Hematopoietic multipotent progenitor cell treated with erythropoietin and hydrocortisone succinate and interleukin-3 and kit ligand, for 8 days (in vitro differentiated cells): ENCODE measurements around the gene SNRNP40.
"Not testable (repeated sequence)": the region's sequence is repeated elsewhere in the genome, so short reads cannot be mapped to it uniquely, and the experiment has no call there.

Experiments used
- DNase-seq: peaks from one replicate; pipeline ENCODE4 v3.0.0-alpha.2; 2015

Gene SNRNP40

GRCh38 chr1:31296486-31297276 is at the start of gene SNRNP40, which contains the start of gene ZCCHC17:
SNRNP40 (minus strand) TSS chr1:31296788; CDS start chr1:31296751, 37 bp downstream.
ZCCHC17 (plus strand) TSS chr1:31297032; CDS start chr1:31310099, 13,067 bp downstream.
- peak; percentile 100 for DNase-seq

DNA sequence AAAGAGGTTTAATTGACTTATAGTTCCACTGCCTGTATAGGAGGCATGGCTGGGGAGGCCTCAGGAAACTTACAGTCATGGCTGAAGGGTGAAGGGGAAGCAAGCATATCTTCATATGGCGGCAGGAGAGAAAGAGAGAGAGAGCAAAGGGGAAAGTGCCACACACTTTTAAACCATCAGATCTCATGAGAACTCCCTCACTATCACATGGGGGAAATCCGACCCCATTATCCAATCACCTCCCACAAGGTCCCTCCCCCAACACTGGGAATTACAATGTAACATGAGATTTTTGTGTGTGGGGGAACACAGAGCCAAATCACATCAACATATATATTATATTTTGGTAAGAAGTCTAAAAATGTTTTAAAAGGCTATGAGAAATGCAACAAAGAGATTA is 49.0 kb upstream of the SNRNP40 start:
- DNase-seq, result peak; percentile 68

DNA sequence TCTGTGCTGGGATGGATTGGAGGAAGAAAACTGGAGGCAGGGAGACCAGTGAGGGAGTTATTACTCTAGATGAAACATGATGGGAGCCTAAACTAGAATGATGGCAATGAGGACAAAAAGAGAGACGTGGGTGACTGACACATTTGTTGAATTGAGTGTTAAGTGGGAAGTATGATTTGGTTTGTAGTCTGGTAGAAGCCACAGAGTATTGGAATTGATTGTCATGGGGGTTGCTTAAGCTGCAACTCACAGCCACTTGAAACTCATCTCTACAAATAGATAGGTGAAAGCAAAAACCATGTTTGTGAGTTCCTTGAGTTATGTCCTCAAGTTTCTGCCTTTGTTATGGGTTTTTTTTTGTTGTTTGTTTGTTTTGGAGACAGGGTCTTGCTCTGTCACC is 47.9 kb upstream of the SNRNP40 start:
- DNase-seq, result no peak

- DNase-seq, result no peak
Observed at GRCh38 chr1:31336687-31337467, 40.3 kb upstream of the SNRNP40 start.

DNA sequence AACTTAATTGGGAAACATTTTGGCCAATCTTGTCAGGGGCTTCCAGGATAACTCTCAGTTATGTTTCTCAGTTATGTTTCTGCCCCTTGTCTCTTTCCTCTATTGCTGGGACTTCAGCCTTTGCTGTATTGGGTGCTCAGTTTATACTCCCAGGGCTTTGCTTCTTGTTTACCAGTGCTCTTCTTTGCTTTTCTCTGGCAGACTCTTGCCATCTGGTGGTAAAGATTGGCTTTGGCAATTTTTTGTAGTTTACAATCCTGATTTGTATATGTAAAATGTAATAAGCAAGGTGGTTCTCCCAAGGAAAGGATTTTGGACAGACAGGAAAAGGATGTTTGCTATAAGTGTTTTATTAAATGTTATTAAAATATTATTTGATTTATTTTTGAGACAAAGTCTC is 38.4 kb upstream of the SNRNP40 start:
- peak; percentile 63 for DNase-seq

GRCh38 chr1:31327381-31327780 is 30.8 kb upstream of the SNRNP40 start:
- DNase-seq, result no peak

DNA sequence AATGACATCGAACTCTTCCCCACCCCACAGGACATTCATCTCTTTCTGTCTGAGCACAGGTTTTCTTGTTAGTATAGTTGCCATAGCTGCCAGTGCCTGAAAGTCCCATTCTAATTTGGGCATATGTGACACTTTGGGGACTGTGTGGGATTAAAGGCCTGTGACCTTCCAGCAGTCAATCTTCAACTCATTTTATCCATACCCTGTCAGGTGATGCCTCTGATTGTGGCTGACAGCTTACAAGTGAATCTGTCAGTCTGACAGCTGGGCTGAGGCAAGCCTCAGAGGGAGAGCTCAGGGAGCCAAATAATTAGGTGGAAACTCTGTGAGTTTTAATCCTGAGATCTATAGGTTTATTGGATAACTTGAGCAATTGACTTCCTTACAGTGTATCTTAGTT is 29.9 kb upstream of the SNRNP40 start:
- no peak for DNase-seq

DNA sequence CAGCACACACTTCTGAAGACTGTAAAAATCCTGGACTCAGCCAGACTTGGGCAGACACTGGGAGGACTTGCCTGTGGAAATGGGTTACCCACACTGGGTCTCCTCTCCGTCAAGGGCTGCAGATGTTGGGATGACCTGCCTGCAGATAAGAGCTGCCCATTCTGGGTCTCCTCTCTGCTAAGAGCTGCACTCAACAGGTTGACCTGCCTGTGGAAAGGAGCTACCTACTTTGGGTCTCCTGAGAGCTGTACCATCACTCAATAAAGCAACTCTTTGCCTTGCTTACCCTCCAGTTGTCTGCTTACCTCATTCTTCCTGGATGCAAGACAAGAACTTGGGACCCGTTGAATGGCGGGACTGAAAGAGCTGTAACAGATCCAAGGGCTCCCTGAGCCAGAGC is 28.4 kb upstream of the SNRNP40 start:
- no peak for DNase-seq

GRCh38 chr1:31324093-31324492 is 27.5 kb upstream of the SNRNP40 start:
- DNase-seq, result no peak

GRCh38 chr1:31318146-31318545 is 21.6 kb upstream of the SNRNP40 start:
- no peak for DNase-seq

- DNase-seq, result no peak
Observed at GRCh38 chr1:31315902-31316301, 19.3 kb upstream of the SNRNP40 start.

- no peak for DNase-seq
Observed at GRCh38 chr1:31310198-31310597, 13.6 kb upstream of the SNRNP40 start.

DNA sequence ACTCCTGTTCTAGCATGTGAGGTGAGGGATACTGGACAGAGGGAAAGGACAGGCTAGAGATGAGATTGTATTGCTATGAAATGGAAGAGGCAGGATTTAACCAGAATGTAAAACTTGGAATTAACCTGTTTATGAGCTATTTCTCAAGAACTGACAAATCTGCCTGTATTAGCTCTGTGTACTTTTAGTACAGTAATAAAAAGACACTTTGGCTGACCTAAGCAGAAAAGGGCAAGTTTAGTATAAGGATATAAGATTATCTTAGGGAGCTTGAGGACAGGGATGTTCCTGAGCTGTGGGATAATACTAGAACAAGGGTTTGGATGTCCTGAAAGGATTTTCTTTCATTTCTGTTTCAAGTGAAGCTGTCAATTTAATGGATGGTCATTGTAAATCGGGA is 11.4 kb upstream of the SNRNP40 start:
- DNase-seq, result no peak

- no peak for DNase-seq
Observed at GRCh38 chr1:31306278-31306677, 9.7 kb upstream of the SNRNP40 start.

GRCh38 chr1:31302709-31303441 is 6.3 kb upstream of the SNRNP40 start:
- no peak for DNase-seq

DNA sequence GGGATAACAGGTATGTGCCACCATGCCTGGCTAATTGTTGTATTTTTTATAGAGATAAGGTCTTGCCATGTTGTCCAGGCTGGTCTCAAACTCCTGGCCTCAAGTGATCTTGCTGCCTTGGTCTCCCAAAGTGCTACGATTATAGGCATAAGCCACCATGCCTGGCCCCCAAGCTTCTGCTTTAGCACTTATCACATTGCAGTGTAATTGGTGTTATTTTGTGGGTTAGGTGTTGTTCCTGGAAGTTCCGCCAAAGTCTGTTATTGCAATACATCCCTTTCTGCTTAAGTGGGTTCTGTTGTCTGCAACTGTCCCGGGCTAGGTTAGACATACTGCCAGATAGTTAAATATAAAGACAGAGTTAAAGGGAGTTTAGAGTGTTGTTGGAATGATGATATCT is 3.6 kb upstream of the SNRNP40 start:
- DNase-seq, result no peak

DNA sequence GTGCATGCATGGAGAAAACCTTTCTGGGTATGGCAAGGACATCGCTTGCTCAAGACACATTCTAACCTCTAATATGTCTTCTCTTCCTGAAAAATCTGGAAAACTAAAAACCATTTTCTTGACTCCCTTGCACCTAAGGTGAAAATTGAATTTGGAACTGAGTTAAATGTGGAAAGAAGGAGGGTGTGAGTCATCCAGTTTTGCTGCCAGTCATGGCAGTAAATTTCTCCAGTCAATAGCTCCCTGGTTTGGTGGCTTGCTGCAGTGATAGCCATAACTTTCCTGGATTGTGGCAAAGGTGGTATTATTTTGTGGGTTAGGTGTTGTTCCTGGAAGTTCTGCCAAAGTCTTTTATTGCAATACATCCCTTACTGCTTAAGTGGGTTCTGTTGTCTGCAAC is 2.8 kb upstream of the SNRNP40 start:
- no peak for DNase-seq

DNA sequence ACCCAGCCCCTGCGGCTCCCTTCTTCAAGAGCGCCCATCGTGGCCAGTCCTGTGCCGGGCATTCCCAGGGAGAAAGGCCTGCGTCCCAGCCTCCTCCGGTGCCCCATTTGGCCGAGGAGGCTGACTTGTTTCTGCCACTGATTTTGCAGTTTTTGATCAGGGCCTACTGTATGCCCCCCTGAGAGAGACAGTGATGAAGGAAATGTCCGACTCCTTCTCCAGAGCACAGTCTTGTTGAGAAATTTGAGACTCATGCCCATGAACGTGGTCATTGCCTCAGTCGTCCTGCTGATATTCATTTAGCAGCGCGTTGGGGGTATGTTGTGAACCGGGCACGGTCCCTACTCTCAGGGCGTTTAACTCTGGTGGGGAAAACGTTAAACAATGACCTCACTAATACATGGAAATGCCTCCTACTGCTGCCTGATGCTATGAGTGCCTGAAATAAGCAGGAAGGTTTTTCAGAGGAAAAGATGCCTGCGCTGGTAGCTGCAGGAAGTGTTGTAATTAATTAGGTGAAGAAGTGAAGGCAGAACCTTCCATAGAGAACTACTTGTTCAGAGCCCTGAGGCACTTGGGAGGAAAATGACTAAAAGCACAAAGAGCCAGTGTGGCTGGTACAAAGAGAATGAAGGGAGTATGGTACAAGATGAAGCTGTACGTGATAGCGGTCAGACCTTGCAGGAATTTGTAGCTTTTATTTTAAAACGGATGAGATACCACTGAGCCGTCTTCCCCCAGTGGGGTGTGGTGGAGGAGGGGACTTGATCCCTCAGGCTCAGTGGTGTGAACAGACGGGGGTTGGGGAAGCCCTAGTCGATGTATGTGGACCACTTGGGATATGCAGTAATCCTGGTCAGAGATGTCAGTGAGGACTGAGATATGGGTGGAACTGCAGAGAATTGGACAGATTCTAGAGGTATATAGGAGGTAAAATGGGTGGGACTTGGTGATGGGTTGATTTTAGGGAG is 974 bp upstream of the SNRNP40 start:
- DNase-seq, result no peak

GRCh38 chr1:31295874-31296485 is 608 bp downstream of the SNRNP40 start:
- no peak for DNase-seq

DNA sequence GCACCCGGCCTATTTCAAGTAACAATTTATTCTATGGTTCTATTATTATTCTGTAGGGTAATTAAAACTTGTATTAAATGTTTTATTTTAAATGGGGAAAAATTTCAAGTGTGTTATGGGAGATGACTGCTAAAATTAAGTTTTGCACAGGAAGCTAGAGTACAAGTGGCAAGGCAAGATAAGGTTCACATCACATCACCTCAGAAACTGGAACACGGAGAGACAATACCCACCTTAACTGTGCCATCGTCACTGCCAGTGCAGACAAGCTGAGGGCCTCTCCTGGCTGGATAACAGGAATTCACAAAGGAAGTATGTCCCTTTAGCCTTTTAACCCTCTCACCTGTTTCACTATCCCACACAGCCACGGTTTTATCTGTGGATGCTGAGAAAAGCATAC is 7.6 kb downstream of the SNRNP40 start:
- DNase-seq, result peak; percentile 45

- DNase-seq, result not testable (repeated sequence)
Observed at GRCh38 chr1:31287791-31288190, 8.8 kb downstream of the SNRNP40 start.

DNA sequence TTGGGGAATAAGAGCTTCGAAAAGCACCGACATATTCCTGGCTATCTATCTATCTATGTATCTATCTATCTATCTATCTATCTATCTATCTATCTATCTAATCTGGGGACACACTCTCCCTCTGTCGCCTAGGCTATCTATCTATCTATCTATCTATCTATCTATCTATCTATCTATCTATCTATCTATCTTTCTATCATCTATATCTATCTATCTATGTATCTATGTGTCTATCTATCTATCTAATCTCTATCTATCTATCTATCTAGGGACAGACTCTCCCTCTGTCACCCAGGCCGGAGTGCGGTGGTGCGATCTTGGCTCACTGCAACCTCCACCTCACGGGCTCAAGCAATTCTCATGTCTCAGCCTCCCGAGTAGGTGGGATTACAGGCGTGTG is 14.2 kb downstream of the SNRNP40 start:
- not testable (repeated sequence) for DNase-seq
